ENCODE results near the gene ABCC10.

- TF ChIP-seq CTCF (IDR thresholded peaks at IDR 0.05): no peak
- TF ChIP-seq POLR2A (IDR thresholded peaks at IDR 0.05): no peak
Observed at GRCh38 chr6:43401730-43402129, 25.6 kb upstream of the ABCC10 start.

Data from esophagus squamous epithelium (tissue), 4 donors.